Activated CD8-positive, alpha-beta memory T cell treated with anti-CD3 and anti-CD28 coated beads for 24 hours (primary cell): ENCODE measurements around the gene NFATC2.

Experiments
- DNase-seq: peaks from one replicate; pipeline ENCODE4 v3.0.0-alpha.2; 2020

The NFATC2 gene

GRCh38 chr20:51447097-51447764 is 95.3 kb downstream of the NFATC2 start:
- no peak for DNase-seq

GRCh38 chr20:51446656-51447055 is 95.9 kb downstream of the NFATC2 start:
- DNase-seq = no peak

DNA sequence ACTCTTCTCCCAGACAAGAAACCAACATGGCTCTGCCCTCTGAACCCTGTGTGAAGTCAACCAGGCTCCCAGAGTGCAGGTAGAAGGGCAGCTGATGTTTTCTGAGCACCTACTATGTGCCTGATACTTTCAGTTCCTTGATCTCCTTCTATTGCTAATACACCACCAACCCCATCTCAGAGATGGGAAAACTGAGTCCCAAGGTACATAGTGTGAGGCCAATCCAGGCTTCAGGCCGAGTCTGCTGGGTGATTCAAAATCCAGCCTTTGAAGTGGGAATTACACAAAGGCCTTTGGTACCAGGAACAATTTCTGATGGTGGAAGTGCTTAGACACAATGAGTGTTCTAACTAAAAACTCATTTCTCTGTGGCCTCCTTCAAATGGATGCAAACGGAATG is 96.3 kb downstream of the NFATC2 start:
- DNase-seq = no peak

DNA sequence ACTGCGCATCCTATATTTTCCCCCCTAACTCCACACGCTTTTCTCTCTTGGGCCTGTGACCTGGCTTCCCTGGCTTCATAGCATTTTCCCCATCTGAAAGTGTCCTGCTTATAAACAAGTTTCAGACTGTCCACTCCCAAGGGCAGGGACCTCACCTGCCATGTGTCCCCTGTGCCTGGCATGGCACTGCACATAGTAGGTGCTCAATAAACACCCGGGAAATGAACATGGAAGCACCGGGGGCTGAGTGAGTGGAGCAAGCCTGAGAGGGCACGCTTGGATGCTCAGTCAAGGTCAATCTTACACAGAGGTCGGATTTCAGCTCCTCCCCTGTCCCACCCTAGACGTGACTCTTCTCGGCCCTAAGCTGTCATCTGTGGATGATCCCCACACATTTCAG is 96.9 kb downstream of the NFATC2 start:
- no peak for DNase-seq

DNA sequence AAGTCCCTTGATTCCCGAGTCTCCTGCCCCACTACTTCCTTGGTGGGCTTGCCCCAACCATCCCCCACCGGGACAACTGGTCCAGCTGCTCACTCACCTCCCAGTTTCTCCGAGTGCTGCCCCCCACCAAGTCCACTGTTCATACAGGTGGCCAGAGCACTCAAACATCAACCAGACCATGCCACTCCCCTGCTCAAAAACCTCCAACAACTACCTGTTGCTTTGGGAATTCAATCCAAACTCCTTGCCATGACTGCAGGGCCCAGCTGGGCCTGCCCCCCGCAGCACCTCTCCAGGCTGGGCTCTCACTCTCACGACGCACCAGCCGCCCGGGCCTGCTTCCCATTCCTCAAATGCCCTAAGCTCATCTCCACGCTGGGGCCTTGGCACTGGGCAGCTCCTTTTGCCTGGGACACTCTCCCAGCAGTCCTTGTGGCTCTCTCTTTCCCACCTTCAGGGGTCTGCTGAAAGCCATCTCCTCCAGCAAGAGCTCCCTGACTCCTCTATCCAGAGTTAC is 97.5 kb downstream of the NFATC2 start:
- no peak for DNase-seq

GRCh38 chr20:51444467-51444866 is 98.1 kb downstream of the NFATC2 start:
- DNase-seq = no peak

GRCh38 chr20:51442602-51443001 is 99.9 kb downstream of the NFATC2 start:
- no peak for DNase-seq

GRCh38 chr20:51440589-51440988 is 101.9 kb downstream of the NFATC2 start:
- DNase-seq = no peak

- DNase-seq = no peak
These were observed 103.3 kb downstream of the NFATC2 start for GRCh38 chr20:51439160-51439689.

GRCh38 chr20:51438136-51438535 is 104.4 kb downstream of the NFATC2 start:
- DNase-seq = no peak

GRCh38 chr20:51437182-51437924 is 105.2 kb downstream of the NFATC2 start:
- no peak for DNase-seq

DNA sequence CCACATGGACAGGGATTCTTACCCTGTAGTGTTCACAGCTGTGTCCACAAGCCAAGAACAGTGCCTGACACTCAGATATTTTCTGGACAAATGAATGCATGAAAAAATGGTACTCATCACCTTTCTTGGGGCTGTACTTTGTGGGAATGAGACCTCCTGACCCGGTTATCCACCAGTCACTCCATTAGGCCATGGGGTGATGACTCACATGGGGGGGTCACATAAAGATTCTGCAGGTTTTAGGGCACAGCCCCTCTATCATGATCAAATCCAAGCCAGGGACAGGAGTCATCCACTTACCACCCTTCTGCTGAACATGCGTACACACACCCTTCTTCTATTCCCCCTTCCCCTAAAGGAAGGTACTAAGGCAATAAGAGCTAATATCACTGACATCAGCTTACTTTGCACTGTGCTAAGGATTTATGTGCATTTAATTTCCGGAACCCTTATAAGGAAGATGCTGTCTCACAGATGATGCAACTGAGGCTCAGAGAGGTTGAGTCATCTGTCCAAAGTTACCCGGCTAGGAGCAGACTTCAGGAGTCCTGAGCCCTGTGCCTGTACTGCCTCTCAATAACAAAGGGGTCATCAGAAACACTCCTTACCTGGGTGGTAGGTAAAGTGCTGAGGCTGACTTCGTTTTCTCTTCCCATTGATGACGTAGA is 107.8 kb downstream of the NFATC2 start:
- DNase-seq = no peak

GRCh38 chr20:51434026-51434425 is 108.5 kb downstream of the NFATC2 start:
- DNase-seq = no peak

- DNase-seq = no peak
These were observed 109.6 kb downstream of the NFATC2 start for GRCh38 chr20:51432875-51433274.

GRCh38 chr20:51432251-51432784 is 110.2 kb downstream of the NFATC2 start:
- no peak for DNase-seq

DNA sequence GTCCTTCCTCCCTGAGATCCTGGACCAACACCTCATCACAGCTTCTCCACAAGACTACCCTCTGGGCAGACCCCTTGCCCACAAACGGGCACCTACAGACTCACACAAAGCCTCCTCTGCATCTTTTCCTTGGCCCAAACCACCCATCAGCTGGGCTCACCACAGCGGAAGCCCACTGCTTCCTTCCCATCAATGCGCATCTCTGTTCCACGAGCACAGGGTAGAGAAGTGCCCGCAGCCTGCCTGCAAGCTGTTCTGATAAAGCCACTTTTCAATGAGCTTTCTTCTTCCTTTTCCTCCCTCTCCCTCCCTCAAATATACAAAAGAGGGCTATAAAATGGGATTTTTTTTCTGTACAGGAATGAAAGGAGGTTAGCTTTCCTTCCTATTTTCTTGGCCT is 111.2 kb downstream of the NFATC2 start:
- DNase-seq = no peak

DNA sequence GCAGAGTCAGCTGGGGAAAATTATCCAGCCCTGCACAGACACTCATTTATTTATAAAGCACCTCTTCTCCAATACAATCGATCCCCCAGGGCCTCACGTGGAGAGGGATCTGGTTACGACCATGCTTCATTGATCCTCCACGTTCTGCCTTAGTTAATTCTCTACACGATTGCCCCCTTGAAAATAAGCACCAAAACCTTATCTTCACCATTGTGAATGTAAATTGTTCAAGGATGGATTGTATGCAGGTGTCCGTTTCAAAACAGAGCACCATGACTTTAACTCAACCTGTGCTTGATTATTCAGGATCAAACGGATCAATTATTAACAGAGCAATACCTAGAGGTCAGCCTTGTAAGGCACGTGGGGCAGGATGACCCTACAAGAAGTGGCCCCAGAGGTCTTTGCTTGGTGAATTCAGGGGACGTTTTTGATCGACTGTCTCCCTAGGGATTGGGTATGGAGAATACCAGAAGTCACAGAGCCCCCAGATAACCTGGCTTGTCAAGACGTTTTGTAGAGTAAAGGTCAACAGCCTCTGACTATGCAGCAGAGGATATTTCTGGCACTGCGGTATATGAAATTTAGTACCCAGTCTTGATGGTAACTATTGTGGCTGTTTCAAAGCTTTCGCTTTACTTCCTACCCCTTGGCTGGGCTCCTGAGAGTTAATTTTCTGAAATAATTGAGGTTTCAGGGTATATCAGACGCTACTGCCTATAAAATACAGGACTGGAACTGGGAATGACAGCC is 112.1 kb downstream of the NFATC2 start:
- no peak for DNase-seq

- no peak for DNase-seq
These were observed 112.8 kb downstream of the NFATC2 start for GRCh38 chr20:51429696-51430095.

DNA sequence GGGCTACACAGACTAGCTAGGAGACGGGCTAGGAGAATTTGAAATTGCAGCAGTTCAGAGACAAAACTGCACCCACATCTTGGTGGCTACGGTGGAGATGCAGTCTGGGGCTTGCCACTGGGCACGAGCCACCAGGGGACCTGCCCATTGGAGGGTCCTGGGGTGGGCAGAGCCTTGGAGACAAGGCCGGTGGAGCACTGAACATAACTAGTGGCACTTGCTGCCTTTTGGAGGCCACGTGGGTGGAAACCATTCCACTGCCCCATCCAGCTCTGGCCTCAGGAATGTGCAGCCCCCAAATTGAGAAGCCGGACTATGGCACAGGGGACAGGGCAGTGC is 113.4 kb downstream of the NFATC2 start:
- no peak for DNase-seq

DNA sequence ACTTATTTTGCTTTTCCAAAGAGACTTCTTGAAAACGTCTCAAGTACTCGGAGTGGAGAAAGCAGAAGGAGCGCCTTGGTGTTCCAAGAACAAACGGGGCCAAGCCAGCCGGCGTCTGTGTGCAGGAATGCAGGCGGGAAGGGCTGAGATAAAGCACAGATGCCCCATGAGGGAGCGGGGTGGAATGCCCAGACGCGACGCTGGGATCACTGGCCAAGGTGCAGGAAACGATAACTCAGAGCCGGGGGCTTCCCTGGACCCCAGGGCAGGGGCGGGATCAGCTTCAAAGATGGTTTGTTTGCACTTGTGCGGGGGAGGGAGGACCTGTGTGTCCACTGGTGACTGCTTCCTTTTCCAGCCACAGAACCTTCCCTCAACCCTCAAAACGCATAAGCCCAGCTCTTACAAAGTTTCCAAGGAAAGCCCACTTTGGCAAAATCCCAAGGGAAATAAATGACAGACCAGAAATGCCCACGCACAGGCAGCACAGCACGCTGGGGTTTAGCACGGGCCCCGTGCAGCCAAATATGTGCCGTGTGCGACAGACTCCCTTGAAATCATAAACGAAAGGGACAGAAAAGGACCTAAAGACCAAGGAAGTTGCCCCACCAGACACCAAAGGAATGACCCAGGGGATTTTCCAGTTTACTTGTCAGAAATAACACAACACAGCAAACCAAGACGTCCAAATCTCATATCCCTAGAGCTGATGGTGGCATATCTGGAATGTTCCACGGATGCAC is 113.9 kb downstream of the NFATC2 start:
- no peak for DNase-seq

DNA sequence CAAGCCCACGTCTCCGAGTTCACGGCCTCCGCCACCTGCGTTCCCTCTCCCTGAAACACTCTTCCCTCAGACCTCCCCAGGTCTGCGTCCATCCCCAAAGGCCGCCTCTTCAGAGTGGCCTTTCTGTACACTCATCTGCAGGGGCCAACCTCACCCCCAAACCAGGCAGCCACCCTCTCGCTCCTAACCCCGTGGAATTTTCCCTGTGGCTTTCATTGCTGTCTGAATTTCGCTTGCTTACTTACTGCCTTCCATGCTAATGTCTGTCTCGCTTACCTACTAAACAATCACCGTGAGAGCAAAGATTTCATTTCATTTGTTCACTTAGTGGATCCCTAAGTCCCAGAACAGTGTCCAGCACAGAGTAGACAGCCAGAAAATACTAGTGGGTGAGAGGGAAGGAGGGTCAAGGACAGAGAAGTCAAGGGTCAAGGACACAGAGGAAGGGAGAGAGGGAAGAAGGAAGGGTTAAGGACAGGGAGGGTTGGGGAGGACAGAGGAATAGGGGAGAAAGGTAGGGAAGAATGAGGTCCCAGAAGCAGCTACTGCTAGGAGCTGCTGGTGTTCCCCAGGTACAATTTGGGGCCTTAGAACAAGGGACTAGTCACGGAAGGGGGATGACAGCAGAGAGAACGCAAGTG is 114.7 kb downstream of the NFATC2 start:
- DNase-seq = no peak
